Astrocyte of the spinal cord (primary cell): ENCODE results near the gene OSGIN1.

ENCODE experiments used
- DNase-seq: peaks from one replicate; pipeline ENCODE4 v3.0.0; 2011; ENCODE audit warnings: low read depth, low spot score
- H3K4me3 ChIP-seq: 2 replicates; pipeline ENCODE4 v1.5.1; 2011; ENCODE audit warnings: low read depth, mild to moderate bottlenecking, low read length, moderate library complexity
- CTCF ChIP-seq: IDR thresholded peaks from 2 replicates; pipeline ENCODE4 v1.5.1; 2012; ENCODE audit warnings: low read depth, mild to moderate bottlenecking, low read length, inconsistent platforms
- in situ Hi-C: cut with HindIII; loops from 2 replicates; pipeline ENCODE4 v1.10.0; 2017; ENCODE audit warnings: low sequenced_read_pairs

The OSGIN1 gene

GRCh38 chr16:83925957-83926725 is 26.9 kb upstream of the OSGIN1 start:
- no peak overlapping the region for H3K4me3 ChIP-seq
- DNase-seq, result no peak
- in situ Hi-C loops, result no loop called here
- no peak for TF ChIP-seq CTCF

DNA sequence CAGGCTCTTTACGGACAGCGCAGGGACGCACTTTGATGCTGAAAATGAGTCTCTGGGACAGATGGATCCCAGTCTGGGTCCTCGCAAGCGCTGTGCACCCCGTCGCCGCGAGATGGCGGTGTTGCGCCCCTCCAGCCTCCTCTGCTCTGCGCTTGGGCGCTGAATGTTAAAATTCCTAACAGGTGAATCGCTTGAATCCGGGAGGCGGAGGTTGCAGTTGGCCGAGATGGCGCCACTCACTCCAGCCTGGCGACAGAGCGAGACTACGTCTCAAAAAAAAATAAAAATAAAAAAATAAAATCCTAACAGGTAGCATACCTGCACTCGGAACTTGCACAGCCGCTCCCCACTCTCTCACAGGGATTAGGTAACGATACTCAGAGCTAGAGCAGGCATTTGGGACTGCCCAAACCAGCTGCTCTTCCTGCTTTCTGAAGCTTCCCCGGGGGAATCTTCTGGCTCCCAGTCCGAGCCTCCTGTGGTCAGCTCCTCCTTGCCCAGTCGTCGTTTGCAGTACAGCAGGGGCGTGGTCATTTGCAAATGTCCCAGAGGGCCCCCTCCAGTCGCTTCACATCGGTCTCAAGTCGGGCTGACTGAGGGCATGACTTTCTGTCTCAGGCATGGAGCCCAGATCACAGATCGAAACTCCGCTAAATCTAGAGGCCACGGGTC is 26.2 kb upstream of the OSGIN1 start:
- in situ Hi-C loops, result no loop called here
- H3K4me3 ChIP-seq, result peak overlapping the region; percentile 5
- peak; percentile 62 for DNase-seq
- TF ChIP-seq CTCF, result peak; percentile 99

GRCh38 chr16:83928341-83929055 is 24.5 kb upstream of the OSGIN1 start:
- in situ Hi-C loops, result no loop called here
- TF ChIP-seq CTCF, result no peak
- DNase-seq, result peak; percentile 47
- H3K4me3 ChIP-seq, result no peak overlapping the region

DNA sequence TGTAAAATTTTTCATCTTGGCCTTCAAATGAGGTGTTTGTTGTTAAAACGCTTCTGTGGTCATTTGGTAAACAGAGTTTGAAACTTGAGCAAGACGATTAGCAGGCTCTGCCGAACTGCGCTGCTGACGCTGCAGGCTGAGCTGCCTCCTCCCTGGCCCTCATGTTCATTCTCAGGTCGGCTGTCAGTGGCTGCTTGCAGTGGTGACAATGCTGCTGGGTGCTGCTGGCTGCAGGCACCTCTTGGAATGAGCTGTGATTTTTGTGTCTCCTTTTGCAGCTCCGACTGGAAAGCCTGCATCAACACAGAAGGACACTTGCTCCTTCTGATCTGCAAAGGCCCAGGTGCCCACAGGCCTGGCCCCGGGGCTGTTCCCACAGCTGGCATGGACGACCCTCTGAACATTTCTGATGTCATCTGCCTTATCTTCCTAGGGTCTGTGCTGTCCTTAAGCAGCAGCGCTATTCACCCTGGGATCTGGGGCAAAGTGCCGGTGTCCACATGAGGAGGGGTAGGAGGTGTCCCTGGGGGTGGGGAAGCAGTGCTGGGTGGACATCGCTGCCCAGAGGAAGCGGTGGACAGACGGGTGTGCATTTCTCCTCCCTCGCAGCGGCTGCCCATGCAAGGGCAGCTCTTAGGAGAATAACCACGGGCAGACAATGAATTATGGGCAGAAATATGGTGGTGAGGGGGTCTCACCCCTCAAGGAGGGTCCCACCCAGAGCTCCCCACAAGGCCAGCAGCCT is 23.1 kb upstream of the OSGIN1 start:
- no peak for DNase-seq
- in situ Hi-C loops, result no loop called here
- H3K4me3 ChIP-seq, result no peak overlapping the region
- TF ChIP-seq CTCF, result no peak

DNA sequence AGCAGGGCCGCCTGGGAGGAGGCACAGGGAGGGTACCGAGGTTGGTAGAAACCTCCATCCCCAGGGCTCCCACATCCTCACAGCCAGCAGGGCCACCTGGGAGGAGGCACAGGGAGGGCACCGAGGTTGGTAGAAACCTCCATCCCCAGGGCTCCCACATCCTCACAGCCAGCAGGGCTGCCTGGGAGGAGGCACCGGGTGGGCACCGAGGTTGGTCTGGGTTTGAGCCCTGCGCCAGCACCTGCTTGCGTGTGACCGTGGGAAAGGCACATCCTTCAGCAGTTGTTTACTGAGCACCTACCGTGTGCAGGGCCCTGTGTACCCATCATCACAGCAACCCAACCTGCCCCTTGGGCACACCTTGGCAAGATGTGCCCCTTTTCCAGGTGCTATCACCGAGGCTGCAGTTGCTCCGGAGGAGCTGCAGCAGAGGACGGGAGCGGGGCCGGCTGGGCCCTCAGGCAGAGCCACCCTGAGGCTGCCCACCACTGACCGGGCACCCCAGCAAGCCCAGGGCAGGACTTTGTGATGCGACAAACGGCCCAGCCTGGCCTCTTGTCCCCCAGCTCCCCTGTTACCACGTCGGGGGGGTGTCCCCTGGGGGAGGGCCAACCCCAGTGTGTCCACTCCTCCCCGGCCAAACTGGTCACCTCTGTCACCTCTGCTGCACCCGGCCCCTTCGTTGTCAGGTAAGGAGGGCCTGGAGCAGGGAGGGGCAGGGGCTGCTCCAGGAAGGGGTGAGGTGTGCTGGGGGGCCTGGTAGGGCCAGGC is 22.1 kb upstream of the OSGIN1 start:
- DNase-seq, result no peak
- in situ Hi-C loops, result no loop called here
- no peak overlapping the region for H3K4me3 ChIP-seq
- TF ChIP-seq CTCF, result no peak

- no peak for TF ChIP-seq CTCF
- H3K4me3 ChIP-seq, result no peak overlapping the region
- no peak for DNase-seq
- in situ Hi-C loops, result no loop called here
Measured at GRCh38 chr16:83931556-83931955, 21.5 kb upstream of the OSGIN1 start.
